Upper lobe of right lung (tissue), 1 donor: ENCODE results near the gene CHML. TPM values are rescaled to one million over a fixed set of nuclear protein-coding genes. Genes with fewer than 3 reads are reported as not detected.

Experiments
- ATAC-seq: fragments of 200-7000 bp; cut with Tn5 transposase; one replicate; pipeline ENCODE4 v1.9.1; 2020; ENCODE audit warnings: mild to moderate bottlenecking, moderate library complexity
- DNase-seq: peaks from one replicate; pipeline ENCODE4 v3.0.0-alpha.2; 2020
- H3K27ac ChIP-seq: fragments of 200-600 bp; one replicate; pipeline ENCODE4 v1.8.0; 2022
- H3K27me3 ChIP-seq: fragments of 200-600 bp; one replicate; pipeline ENCODE4 v1.8.0; 2022; ENCODE audit warnings: mild to moderate bottlenecking
- H3K36me3 ChIP-seq: fragments of 200-600 bp; one replicate; pipeline ENCODE4 v1.8.0; 2022
- H3K4me1 ChIP-seq: fragments of 200-600 bp; one replicate; pipeline ENCODE4 v1.8.0; 2022
- H3K4me3 ChIP-seq: fragments of 200-600 bp; one replicate; pipeline ENCODE4 v1.8.0; 2022; ENCODE audit warnings: mild to moderate bottlenecking
- H3K9me3 ChIP-seq: fragments of 200-600 bp; one replicate; pipeline ENCODE4 v1.8.0; 2022
- CTCF ChIP-seq: fragments of 200-600 bp; IDR thresholded peaks from one replicate; pipeline ENCODE4 v1.8.0; 2022; ENCODE audit warnings: antibody characterized with exemption
- intact Hi-C: fragments of 100-400 bp; cut with DNase I; formaldehyde crosslinking; loops from one replicate; pipeline ENCODE4 v1.11.0; 2022
- total RNA-seq: library from RNA; stranded (reverse); fragmentation: NEBNext Ultra II Directional; extraction: Animal tissue kit (Norgen Biotek cat#: 25700); gene quantifications from one replicate; pipeline ENCODE4 v1.2.1, GENCODE V29; 2021
- donor health status: DM: no; HTN: yes; CAD: no; lungs with severe emphysema.

The CHML gene
- total RNA-seq, 1 donor from 2014 or later: 16.8 TPM

DNA sequence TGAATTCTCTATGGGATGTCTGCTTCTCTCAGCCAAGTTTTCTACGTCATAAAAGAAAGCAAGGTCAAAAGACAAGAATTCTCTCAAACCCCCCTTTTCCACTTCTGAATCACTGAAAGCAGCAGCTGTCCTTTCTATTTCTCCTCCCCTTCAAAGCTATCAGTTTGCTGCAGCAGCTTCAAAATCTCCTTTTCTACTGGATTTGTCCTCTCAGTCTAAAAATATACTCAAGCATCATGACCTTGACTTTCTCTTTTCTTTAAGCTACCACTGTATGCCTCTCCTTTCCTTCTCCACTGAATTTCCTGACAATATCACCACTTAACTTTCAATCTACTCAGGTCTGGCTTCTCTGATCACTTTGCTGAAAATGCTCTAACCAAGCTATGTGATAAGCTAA is 13.8 kb upstream of the CHML start:
- no peaks in the 10 kb centered on the region for H3K9me3 ChIP-seq
- DNase-seq (no peak), ATAC-seq (no peak)
- H3K4me3 ChIP-seq: no peak overlapping the region
- no peak for TF ChIP-seq CTCF
- no peaks in the 10 kb centered on the region for H3K27me3 ChIP-seq
- H3K36me3 ChIP-seq: no peaks in the 10 kb centered on the region
- no peaks in the 10 kb centered on the region for H3K4me1 ChIP-seq
- intact Hi-C loops: no loop called here
- no peak overlapping the region for H3K27ac ChIP-seq

GRCh38 chr1:241652012-241652411 is 11.8 kb upstream of the CHML start, which contains the start of gene WDR64:
Gene WDR64, plus strand, starts transcription at chr1:241652281. Its CDS starts 204 bp downstream, at chr1:241652485.
- Histone ChIP-seq H3K4me1 (no peaks in the 10 kb centered on the region), H3K27ac (no peak within 1 kb of the TSS), H3K36me3 (no peaks in the 10 kb centered on the region), H3K4me3 (no peak within 1 kb of the TSS), H3K27me3 (no peaks in the 10 kb centered on the region), H3K9me3 (no peaks in the 10 kb centered on the region)
- intact Hi-C loops: no loop called here
- TF ChIP-seq CTCF: no peak
- ATAC-seq: no peak
- no peak for DNase-seq

DNA sequence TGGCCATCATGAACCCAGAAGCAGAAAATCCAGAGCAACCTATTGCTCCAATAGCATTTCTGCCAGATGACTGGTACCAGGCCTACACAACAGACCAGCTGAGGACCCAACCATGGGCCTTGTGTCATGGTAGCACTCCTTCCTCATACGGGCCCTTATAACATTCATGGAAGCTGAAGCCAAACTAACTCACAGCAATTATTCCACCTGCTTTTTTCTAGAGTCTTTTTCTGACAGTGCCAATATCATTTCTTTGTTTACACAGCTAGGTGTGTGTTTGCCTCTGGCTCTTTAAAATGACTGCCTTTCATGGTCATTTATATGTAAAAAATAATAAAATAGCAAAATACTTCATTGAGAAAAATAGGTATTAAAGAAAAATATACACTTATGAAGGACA is 8.0 kb upstream of the CHML start:
- Histone ChIP-seq H3K27me3 (no peaks in the 10 kb centered on the region), H3K27ac (no peak overlapping the region), H3K9me3 (no peaks in the 10 kb centered on the region), H3K4me3 (no peak overlapping the region), H3K36me3 (no peaks in the 10 kb centered on the region), H3K4me1 (no peaks in the 10 kb centered on the region)
- no peak for TF ChIP-seq CTCF
- ATAC-seq (no peak), DNase-seq (no peak)
- intact Hi-C loops: no loop called here

- H3K4me1 ChIP-seq: no peaks in the 10 kb centered on the region
- TF ChIP-seq CTCF: no peak
- no peak overlapping the region for H3K4me3 ChIP-seq
- no peaks in the 10 kb centered on the region for H3K36me3 ChIP-seq
- intact Hi-C loops: no loop called here
- H3K27ac ChIP-seq: no peak overlapping the region
- no peaks in the 10 kb centered on the region for H3K27me3 ChIP-seq
- DNase-seq: no peak
- ATAC-seq: no peak
- H3K9me3 ChIP-seq: no peaks in the 10 kb centered on the region
These were observed 7.5 kb upstream of the CHML start for GRCh38 chr1:241647658-241648057.

- ATAC-seq: no peak
- no peaks in the 10 kb centered on the region for H3K9me3 ChIP-seq
- no peak for DNase-seq
- H3K4me1 ChIP-seq: no peaks in the 10 kb centered on the region
- no peak overlapping the region for H3K4me3 ChIP-seq
- H3K27me3 ChIP-seq: no peaks in the 10 kb centered on the region
- no peaks in the 10 kb centered on the region for H3K36me3 ChIP-seq
- no peak overlapping the region for H3K27ac ChIP-seq
- intact Hi-C loops: no loop called here
- no peak for TF ChIP-seq CTCF
These were observed 6.0 kb upstream of the CHML start for GRCh38 chr1:241646201-241646600.

DNA sequence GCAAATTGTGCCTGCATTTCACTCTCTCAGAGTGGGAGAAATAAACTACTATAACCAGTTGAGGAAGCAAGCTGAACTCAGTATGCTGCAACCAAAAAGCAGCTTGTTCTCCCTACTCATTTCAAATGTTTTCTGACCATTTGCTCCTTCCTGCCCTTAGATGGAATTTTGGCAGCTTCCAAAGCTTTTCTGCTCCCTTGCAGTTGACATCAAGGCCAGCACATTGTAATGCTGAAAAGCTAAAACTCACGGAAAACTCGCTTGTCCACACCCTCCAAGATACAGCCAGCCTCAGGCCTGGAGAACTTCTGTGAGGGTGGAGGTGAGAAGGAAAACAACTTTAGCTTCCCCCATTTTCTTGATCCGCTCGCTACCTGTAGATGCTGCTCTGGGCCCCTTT is 5.0 kb upstream of the CHML start:
- intact Hi-C loops: no loop called here
- no peaks in the 10 kb centered on the region for H3K36me3 ChIP-seq
- H3K27ac ChIP-seq: no peak overlapping the region
- ATAC-seq (no peak), DNase-seq (no peak)
- no peak for TF ChIP-seq CTCF
- H3K9me3 ChIP-seq: no peaks in the 10 kb centered on the region
- H3K27me3 ChIP-seq: no peaks in the 10 kb centered on the region
- peaks cover 5% of the 10 kb centered on the region for H3K4me1 ChIP-seq
- no peak overlapping the region for H3K4me3 ChIP-seq
